PC-3 (cell line): ENCODE data around the gene BASP1. TPM values are rescaled to one million over a fixed set of nuclear protein-coding genes. Genes with fewer than 3 reads are reported as not detected.

Source experiments
- ATAC-seq: fragments of 200-7000 bp; cut with Tn5 transposase; 2 replicates; pipeline ENCODE4 v1.9.1; 2020; ENCODE audit warnings: mild to moderate bottlenecking, moderate library complexity
- BruUV-seq: library from RNA; stranded (reverse); fragments of 400-500 nt; replicated peaks from 2 replicates; lab custom pipeline; 2021; lab: Mats Ljungman, UMichigan
- CTCF ChIA-PET: fragments of 300-600 bp; sonication (Branson Sonifier 250); formaldehyde crosslinking; loops from one replicate; lab custom pipeline; 2022; ENCODE audit warnings: antibody characterized with exemption; lab: Charles Lee
- POLR2A ChIA-PET: fragments of 300-600 bp; sonication (Branson Sonifier 250); formaldehyde crosslinking; loops from one replicate; lab custom pipeline; 2022; ENCODE audit warnings: antibody characterized with exemption; ENCODE audit not compliant: unreplicated experiment; lab: Charles Lee
- DNase-seq: peaks from one replicate; pipeline ENCODE4 v3.0.0-alpha.2; 2015
- H2AFZ ChIP-seq: fragments of 300-600 bp; sonication (generic); 2 replicates; pipeline ENCODE4 v1.6.0; 2016; ENCODE audit warnings: antibody characterized with exemption, low read length
- H3F3A ChIP-seq: fragments of 300-600 bp; sonication (generic); one replicate; pipeline ENCODE4 v1.6.0; 2017; ENCODE audit warnings: antibody characterized with exemption, low read length, control low read depth, mild to moderate bottlenecking; ENCODE audit not compliant: unreplicated experiment
- H3K27ac ChIP-seq: fragments of 300-600 bp; sonication (generic); 2 replicates; pipeline ENCODE4 v1.5.1; 2016; ENCODE audit warnings: mild to moderate bottlenecking, low read length
- H3K27me3 ChIP-seq: fragments of 300-600 bp; sonication (generic); 2 replicates; pipeline ENCODE4 v1.6.1; 2016; ENCODE audit warnings: low read length, mixed read lengths
- H3K36me3 ChIP-seq: fragments of 300-600 bp; sonication (generic); 2 replicates; pipeline ENCODE4 v1.6.1; 2016; ENCODE audit warnings: low read depth, mixed run types, low read length, mixed read lengths
- H3K4me1 ChIP-seq: fragments of 300-600 bp; sonication (generic); 2 replicates; pipeline ENCODE4 v1.5.1; 2016; ENCODE audit warnings: low read length; ENCODE audit not compliant: insufficient read depth
- H3K4me2 ChIP-seq: fragments of 300-600 bp; sonication (generic); 2 replicates; pipeline ENCODE4 v1.6.0; 2016; ENCODE audit warnings: low read length
- H3K4me3 ChIP-seq: fragments of 300-600 bp; sonication (generic); 2 replicates; pipeline ENCODE4 v1.5.1; 2016; ENCODE audit warnings: mild to moderate bottlenecking, low read length, mixed read lengths
- H3K79me2 ChIP-seq: fragments of 300-600 bp; sonication (generic); 2 replicates; pipeline ENCODE4 v1.6.1; 2017; ENCODE audit warnings: low read length, mixed read lengths
- H3K9ac ChIP-seq: fragments of 300-600 bp; sonication (generic); 2 replicates; pipeline ENCODE4 v1.6.0; 2016; ENCODE audit warnings: mild to moderate bottlenecking, low read length
- H3K9me2 ChIP-seq: fragments of 300-600 bp; sonication (generic); replicated peaks from 2 replicates; pipeline ENCODE4 v1.6.1; 2016; ENCODE audit warnings: mixed run types, low read length, mixed read lengths
- H3K9me3 ChIP-seq: fragments of 300-600 bp; sonication (generic); 2 replicates; pipeline ENCODE4 v1.6.1; 2016; ENCODE audit warnings: low read length, mixed read lengths
- H4K20me1 ChIP-seq: fragments of 300-600 bp; sonication (generic); 2 replicates; pipeline ENCODE4 v1.6.1; 2016; ENCODE audit warnings: low read length, mixed read lengths
- EZH2 ChIP-seq: fragments of 300-600 bp; sonication (generic); IDR thresholded peaks from one replicate; pipeline ENCODE4 v1.6.1; 2017; ENCODE audit warnings: antibody characterized with exemption, mild to moderate bottlenecking, low read length; ENCODE audit not compliant: unreplicated experiment
- EZH2phosphoT487 ChIP-seq: fragments of 300-600 bp; sonication (generic); IDR thresholded peaks from 2 replicates; pipeline ENCODE4 v1.6.1; 2018; ENCODE audit warnings: mild to moderate bottlenecking, antibody characterized with exemption, low read length, borderline replicate concordance
- intact Hi-C: fragments of 100-400 bp; cut with micrococcal nuclease; formaldehyde crosslinking; loops from 2 replicates; pipeline ENCODE4 v1.9.0; 2023
- total RNA-seq: library from RNA; depleted of rRNA; stranded (reverse); fragments of >200 nt; gene quantifications from 2 replicates; pipeline ENCODE4 v1.2.3, GENCODE V29; 2014
- TF ChIP-seq, protein P1 (sequence below): fragments of 300-600 bp; sonication (generic); conservative IDR thresholded peaks from 2 replicates; pipeline ENCODE4 v1.5.1; 2017; ENCODE audit warnings: antibody characterized with exemption, low read depth, mild to moderate bottlenecking, low read length

BASP1 gene
- total RNA-seq, 1 experiment from 2014 or later = 169 TPM

DNA sequence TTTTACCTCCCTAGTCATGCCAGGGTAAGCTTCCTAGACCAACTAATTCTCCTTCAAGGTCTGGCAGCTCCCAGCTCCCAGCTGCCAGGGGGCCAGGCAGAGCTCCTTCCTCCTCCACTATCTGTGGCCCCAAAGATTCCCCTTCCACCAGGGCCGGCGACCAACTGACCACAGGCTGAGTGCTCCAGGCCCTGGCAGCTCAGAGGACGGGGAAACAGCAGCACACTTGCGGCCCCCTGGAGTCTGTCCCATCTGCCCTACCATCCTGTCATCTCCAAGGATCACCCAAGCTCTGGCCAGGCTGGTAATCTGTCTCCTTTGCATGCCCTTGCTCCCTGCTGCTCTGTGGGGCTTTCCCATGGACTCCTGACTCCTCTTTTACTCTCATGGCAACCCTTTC, 31.2 kb upstream of the BASP1 start:
- peaks cover 67% of the 10 kb centered on the region for H3K4me1 ChIP-seq

DNA sequence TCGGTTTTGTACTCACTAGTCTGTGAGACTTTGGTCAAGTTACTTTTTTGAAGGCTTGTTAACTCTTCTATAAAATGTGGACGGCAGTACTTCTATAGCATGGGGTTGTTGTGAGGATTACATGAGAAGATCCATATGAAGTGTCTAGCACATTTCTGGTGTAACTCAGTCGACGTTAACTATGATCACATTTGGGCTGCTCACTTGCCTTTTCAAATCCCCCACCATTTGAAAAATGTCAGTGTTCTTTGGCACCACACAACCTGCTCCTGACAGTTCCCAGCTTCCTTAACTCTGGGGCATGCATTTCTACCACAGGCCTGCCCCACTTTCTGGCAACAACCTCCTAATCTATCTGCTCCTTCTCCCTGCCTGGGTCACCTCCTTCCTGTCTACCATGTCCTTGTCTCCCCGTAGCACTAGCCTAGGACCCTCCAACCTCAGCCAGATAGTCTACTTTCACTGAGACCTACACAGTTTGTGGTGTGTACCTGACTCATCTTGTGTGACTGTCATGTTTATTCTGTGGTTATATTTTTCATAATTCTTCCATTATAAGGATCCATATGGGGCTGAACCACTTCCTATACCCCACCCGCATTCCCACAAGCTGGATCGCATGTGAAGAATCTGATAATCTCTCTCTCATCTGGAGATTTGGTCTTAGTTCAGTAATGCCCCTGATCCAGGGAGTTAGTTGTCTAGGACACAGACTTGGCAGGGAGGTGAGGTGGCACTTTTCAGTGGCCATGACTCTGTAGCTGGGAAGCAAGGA, 30.2 kb upstream of the BASP1 start:
- Histone ChIP-seq H3K9me3 (no peaks in the 10 kb centered on the region), H3K79me2 (no peaks in the 10 kb centered on the region), H2AFZ (no peak overlapping the region), H3K27me3 (no peaks in the 10 kb centered on the region), H3F3A (no peaks in the 10 kb centered on the region), H3K36me3 (no peaks in the 10 kb centered on the region), H3K9ac (peak overlapping the region; percentile 68), H3K4me3 (peak overlapping the region; percentile 6; the same call in 1 of the 2 replicates), H3K4me1 (peaks cover 58% of the 10 kb centered on the region), H3K9me2 (no peaks in the 10 kb centered on the region), H4K20me1 (no peaks in the 10 kb centered on the region), H3K4me2 (peak overlapping the region; percentile 53), H3K27ac (peak overlapping the region; percentile 88)
- no TSS peak for BruUV-seq
- peak; percentile 98 for DNase-seq
- ATAC-seq = peak; percentile 82
- TF ChIP-seq EZH2 = no peak
- TF ChIP-seq, protein P1, sequence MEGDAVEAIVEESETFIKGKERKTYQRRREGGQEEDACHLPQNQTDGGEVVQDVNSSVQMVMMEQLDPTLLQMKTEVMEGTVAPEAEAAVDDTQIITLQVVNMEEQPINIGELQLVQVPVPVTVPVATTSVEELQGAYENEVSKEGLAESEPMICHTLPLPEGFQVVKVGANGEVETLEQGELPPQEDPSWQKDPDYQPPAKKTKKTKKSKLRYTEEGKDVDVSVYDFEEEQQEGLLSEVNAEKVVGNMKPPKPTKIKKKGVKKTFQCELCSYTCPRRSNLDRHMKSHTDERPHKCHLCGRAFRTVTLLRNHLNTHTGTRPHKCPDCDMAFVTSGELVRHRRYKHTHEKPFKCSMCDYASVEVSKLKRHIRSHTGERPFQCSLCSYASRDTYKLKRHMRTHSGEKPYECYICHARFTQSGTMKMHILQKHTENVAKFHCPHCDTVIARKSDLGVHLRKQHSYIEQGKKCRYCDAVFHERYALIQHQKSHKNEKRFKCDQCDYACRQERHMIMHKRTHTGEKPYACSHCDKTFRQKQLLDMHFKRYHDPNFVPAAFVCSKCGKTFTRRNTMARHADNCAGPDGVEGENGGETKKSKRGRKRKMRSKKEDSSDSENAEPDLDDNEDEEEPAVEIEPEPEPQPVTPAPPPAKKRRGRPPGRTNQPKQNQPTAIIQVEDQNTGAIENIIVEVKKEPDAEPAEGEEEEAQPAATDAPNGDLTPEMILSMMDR = no peak
- TF ChIP-seq EZH2phosphoT487 = no peak
- ChIA-PET POLR2A (no interaction called here), CTCF (no interaction called here)
- intact Hi-C loops = loop anchor here (5.0 kb wide), 3 partner anchors 40 to 185 kb away; no protein-coding TSS in a partner anchor

More for the DNA sequence above, 31.2 kb upstream of the BASP1 start:
- POLR2A ChIA-PET = no interaction called here
- no peaks in the 10 kb centered on the region for H3K27me3 ChIP-seq
- TF ChIP-seq EZH2phosphoT487 (no peak), EZH2 (no peak)
- TF ChIP-seq, protein P1 = no peak
- no peak overlapping the region for H3K4me3 ChIP-seq
- no peaks in the 10 kb centered on the region for H3K36me3 ChIP-seq
- no peaks in the 10 kb centered on the region for H3K9me3 ChIP-seq
- no TSS peak for BruUV-seq
- peak overlapping the region; percentile 4; the same call in 1 of the 2 replicates for H3K9ac ChIP-seq
- no peaks in the 10 kb centered on the region for H3F3A ChIP-seq
- CTCF ChIA-PET = no interaction called here
- intact Hi-C loops = loop anchor here (5.0 kb wide), 3 partner anchors 39 to 184 kb away; no protein-coding TSS in a partner anchor
- ATAC-seq (no peak), DNase-seq (no peak)
- H3K27ac ChIP-seq = peak overlapping the region; percentile 88
- H3K9me2 ChIP-seq = no peaks in the 10 kb centered on the region
- no peak overlapping the region for H3K4me2 ChIP-seq
- H3K79me2 ChIP-seq = no peaks in the 10 kb centered on the region
- no peak overlapping the region for H2AFZ ChIP-seq
- H4K20me1 ChIP-seq = no peaks in the 10 kb centered on the region

- Histone ChIP-seq H3K4me3 (peak overlapping the region; percentile 6; the same call in 1 of the 2 replicates), H4K20me1 (no peaks in the 10 kb centered on the region), H3K9ac (peak overlapping the region; percentile 68), H3K27me3 (no peaks in the 10 kb centered on the region), H3K36me3 (no peaks in the 10 kb centered on the region), H3K9me2 (no peaks in the 10 kb centered on the region), H3K4me1 (peaks cover 53% of the 10 kb centered on the region), H3K79me2 (no peaks in the 10 kb centered on the region), H3F3A (no peaks in the 10 kb centered on the region), H3K27ac (peak overlapping the region; percentile 88), H3K9me3 (no peaks in the 10 kb centered on the region), H3K4me2 (peak overlapping the region; percentile 53), H2AFZ (no peak overlapping the region)
- TF ChIP-seq EZH2 = no peak
- TF ChIP-seq EZH2phosphoT487 = no peak
- TF ChIP-seq, protein P1 = no peak
- no peak for ATAC-seq
- ChIA-PET POLR2A (no interaction called here), CTCF (no interaction called here)
- no peak for DNase-seq
- intact Hi-C loops = loop anchor here (2.0 to 5.0 kb wide), 4 partner anchors 40 to 185 kb away; no protein-coding TSS in a partner anchor
- BruUV-seq = no TSS peak
These were observed 29.7 kb upstream of the BASP1 start for GRCh38 chr5:17187786-17188170.
